Prostate gland (tissue), 2 donors: ENCODE data around the gene GPR3. TPM values are rescaled to one million over a fixed set of nuclear protein-coding genes. Genes with fewer than 3 reads are reported as not detected.

Experiments used
- DNase-seq: peaks from one replicate; pipeline ENCODE4 v3.0.0-alpha.2; 2019; ENCODE audit warnings: low spot score
- H3K27ac ChIP-seq, 2 donors: fragments of 200-600 bp; sonication (generic); 2 replicates each; pipeline ENCODE4 v1.5.1; 2017 to 2019
- H3K27me3 ChIP-seq: fragments of 200-600 bp; sonication (generic); replicated peaks from 2 replicates; pipeline ENCODE4 v1.5.1; 2019; ENCODE audit not compliant: insufficient read depth
- H3K36me3 ChIP-seq, 2 donors: fragments of 200-600 bp; sonication (generic); 1 replicate in 1 of 2; 2 replicates in 1 of 2; pipeline versions ENCODE4 v1.5.1 to v1.8.1; 2017 to 2019
- H3K4me1 ChIP-seq: fragments of 200-600 bp; sonication (generic); replicated peaks from 2 replicates; pipeline ENCODE4 v1.5.1; 2019
- H3K4me3 ChIP-seq, 2 donors: fragments of 200-600 bp; sonication (generic); 2 replicates each; pipeline ENCODE4 v1.5.1; 2017 to 2019
- H3K9me3 ChIP-seq: fragments of 200-600 bp; sonication (generic); 2 replicates; pipeline ENCODE4 v1.5.1; 2017
- POLR2A ChIP-seq: fragments of 450-650 bp; IDR thresholded peaks from one replicate; pipeline ENCODE4 v1.6.1; 2016; ENCODE audit warnings: antibody characterized with exemption, mild to moderate bottlenecking
- POLR2AphosphoS5 ChIP-seq: sonication (generic); formaldehyde crosslinking; IDR thresholded peaks from one replicate; pipeline ENCODE4 v1.6.1; 2017; ENCODE audit warnings: antibody characterized with exemption
- WGBS: methylation state at CpG from one replicate; pipeline ENCODE4 v1.1.5; 2018; 5-methylcytosine and 5-hydroxymethylcytosine counted together
- intact Hi-C: fragments of 100-400 bp; cut with DNase I; formaldehyde crosslinking; loops from one replicate; pipeline ENCODE4 v1.14.2; 2022
- total RNA-seq, 2 donors: library from RNA; depleted of rRNA; stranded (reverse); fragments of >200 nt; gene quantifications; one replicate each; pipeline ENCODE4 v1.1.0, GENCODE V29; 2016
- TF ChIP-seq, protein P1 (sequence below), 4 experiments: fragments of 200-600 bp in 2 of 4; fragments of 450-650 bp in 2 of 4; sonication (generic) in 2 of 4; IDR thresholded peaks; 1 replicate in 3 of 4; 2 replicates in 1 of 4; pipeline ENCODE4 v1.5.1; 2016 to 2019; ENCODE audit warnings: antibody characterized with exemption in 4 of 4, mild to moderate bottlenecking in 2 of 4, moderate library complexity in 2 of 4

GPR3 gene
- total RNA-seq, 2 donors from 2014 or later: 0.14 to 0.57 TPM

DNA sequence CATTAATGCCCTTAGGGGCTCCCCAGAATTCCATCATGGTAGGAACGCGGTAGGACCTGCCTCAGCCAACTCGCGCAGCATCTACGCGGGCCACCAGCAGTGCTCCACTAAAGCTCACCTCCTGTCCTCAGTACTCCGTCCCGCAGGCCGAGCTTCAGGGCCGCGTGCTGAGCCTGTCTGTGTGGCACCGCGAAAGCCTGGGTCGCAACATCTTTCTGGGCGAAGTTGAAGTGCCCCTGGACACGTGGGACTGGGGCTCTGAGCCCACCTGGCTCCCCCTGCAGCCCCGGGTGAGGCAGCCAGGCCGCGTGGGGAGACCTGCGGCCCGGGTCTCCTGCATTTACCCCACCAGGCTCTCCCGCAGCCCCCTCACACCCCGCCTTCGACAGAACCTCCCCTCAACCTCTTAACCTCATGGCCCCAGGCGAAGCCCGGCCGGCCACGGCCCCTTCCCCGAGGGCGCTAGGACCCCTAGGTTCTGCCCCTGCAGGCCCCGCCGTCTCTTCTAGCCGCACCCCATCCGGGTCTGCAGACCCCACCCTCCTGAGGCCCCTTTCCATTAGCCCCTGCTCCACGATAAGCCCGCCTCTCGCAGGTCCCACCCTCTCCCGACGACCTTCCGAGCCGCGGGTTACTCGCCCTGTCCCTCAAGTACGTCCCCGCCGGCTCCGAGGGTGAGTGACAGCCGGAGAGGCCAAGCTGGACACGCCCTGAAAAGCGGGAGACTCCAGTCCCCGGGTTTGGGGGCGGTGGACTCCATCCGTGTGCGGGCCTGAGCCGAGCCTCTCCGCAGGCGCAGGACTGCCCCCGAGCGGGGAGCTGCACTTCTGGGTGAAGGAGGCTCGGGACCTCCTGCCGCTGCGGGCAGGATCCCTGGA lies 41.5 kb upstream of the GPR3 start:
- Histone ChIP-seq H3K36me3 (peaks cover 0 to 6% of the 10 kb centered on the region in 2 donors), H3K27ac (peak overlapping the region in 1 of 2 donors; percentile 80), H3K9me3 (no peaks in the 10 kb centered on the region), H3K27me3 (no peaks in the 10 kb centered on the region), H3K4me1 (peaks cover 5% of the 10 kb centered on the region), H3K4me3 (no peak overlapping the region)
- 56% methylated on average over 51 of the region's 62 CpGs for WGBS
- no peak for DNase-seq
- intact Hi-C loops: loop anchor here (10.0 kb wide), 1 partner anchor 46 kb away; no protein-coding TSS in a partner anchor
- TF ChIP-seq, protein P1, sequence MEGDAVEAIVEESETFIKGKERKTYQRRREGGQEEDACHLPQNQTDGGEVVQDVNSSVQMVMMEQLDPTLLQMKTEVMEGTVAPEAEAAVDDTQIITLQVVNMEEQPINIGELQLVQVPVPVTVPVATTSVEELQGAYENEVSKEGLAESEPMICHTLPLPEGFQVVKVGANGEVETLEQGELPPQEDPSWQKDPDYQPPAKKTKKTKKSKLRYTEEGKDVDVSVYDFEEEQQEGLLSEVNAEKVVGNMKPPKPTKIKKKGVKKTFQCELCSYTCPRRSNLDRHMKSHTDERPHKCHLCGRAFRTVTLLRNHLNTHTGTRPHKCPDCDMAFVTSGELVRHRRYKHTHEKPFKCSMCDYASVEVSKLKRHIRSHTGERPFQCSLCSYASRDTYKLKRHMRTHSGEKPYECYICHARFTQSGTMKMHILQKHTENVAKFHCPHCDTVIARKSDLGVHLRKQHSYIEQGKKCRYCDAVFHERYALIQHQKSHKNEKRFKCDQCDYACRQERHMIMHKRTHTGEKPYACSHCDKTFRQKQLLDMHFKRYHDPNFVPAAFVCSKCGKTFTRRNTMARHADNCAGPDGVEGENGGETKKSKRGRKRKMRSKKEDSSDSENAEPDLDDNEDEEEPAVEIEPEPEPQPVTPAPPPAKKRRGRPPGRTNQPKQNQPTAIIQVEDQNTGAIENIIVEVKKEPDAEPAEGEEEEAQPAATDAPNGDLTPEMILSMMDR (IDR thresholded peaks at IDR 0.05): no peak
- no peak for TF ChIP-seq POLR2AphosphoS5

DNA sequence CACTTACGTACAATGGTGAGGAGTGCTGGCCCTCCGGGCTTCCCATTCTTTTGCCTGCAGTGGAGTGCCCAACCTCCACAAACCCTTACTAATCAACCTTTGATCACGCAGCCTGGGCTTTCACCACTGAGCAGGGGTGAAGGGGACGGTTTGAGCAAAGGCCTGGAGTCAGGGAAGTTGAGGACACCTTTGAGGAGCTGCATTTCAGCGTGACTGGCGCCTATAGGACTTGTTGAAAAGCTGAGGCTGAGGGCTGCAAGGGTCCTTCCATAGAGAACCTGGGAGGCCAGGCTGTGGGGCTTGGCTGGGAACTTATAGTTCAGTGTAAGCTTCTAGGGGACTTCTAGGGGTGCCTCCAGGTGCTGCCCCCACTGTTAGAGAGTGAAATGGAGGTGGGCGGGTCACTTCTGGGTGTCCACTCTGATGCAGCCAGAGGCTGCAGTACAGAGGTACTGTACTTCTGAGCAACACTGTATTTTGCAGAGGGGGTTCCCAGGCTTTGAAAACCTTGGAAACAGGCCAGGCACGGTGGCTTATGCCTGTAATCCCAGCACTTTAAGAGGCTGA lies 40.8 kb upstream of the GPR3 start:
- intact Hi-C loops: loop anchor here (10.0 kb wide), 1 partner anchor 47 kb away; no protein-coding TSS in a partner anchor
- TF ChIP-seq, protein P1 (IDR thresholded peaks at IDR 0.05): no peak
- TF ChIP-seq POLR2A (no peak), POLR2AphosphoS5 (no peak)
- H3K4me3 ChIP-seq: no peak overlapping the region
- H3K27ac ChIP-seq: no peak overlapping the region
- no peaks in the 10 kb centered on the region for H3K9me3 ChIP-seq
- WGBS: 63% methylated on average over 8 of the region's 8 CpGs
- H3K36me3 ChIP-seq: peaks cover 0 to 6% of the 10 kb centered on the region in 2 donors
- DNase-seq: no peak
- peaks cover 5% of the 10 kb centered on the region for H3K4me1 ChIP-seq
- H3K27me3 ChIP-seq: no peaks in the 10 kb centered on the region

DNA sequence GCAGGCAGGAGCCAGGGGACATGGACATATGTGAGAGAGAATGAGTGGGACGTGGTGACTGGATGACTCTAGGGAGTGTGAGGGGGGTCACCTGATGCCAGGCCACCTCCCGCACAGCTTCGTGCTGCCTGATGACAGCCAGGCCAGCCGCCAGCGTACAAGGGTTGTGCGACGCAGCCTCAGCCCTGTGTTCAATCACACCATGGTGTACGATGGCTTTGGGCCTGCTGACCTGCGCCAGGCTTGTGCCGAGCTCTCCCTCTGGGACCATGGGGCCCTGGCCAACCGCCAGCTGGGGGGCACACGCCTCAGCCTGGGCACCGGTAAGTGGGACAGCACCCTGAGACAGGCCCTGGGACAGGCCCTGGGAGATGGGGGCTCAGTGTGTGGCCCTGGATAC lies 39.3 kb upstream of the GPR3 start:
- 88% methylated on average over 11 of the region's 13 CpGs for WGBS
- Histone ChIP-seq H3K36me3 (peaks cover 0 to 6% of the 10 kb centered on the region in 2 donors), H3K27ac (no peak overlapping the region), H3K27me3 (no peaks in the 10 kb centered on the region), H3K4me1 (peaks cover 5% of the 10 kb centered on the region), H3K9me3 (no peaks in the 10 kb centered on the region), H3K4me3 (no peak overlapping the region)
- TF ChIP-seq, protein P1 (IDR thresholded peaks at IDR 0.05): no peak
- TF ChIP-seq POLR2AphosphoS5: no peak
- no peak for TF ChIP-seq POLR2A
- no peak for DNase-seq
- intact Hi-C loops: loop anchor here (10.0 kb wide), 1 partner anchor 48 kb away; no protein-coding TSS in a partner anchor

DNA sequence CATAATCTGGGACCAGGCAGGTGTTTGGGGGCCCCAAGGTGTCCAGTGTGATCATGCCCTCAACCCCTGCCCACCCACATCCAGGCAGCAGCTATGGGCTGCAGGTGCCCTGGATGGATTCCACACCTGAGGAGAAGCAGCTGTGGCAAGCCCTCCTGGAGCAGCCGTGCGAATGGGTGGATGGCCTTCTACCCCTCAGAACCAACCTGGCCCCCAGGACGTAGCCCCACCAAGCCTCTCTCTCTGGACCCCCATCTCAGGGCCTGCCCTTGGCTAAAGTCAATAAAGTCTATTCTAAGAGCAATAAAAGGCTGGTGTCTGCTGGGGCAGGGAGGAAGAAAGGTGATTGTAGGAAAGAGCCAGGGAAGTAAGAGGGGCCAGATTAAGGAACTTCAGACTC lies 38.8 kb upstream of the GPR3 start:
- H3K27me3 ChIP-seq: no peaks in the 10 kb centered on the region
- no peak overlapping the region for H3K27ac ChIP-seq
- H3K36me3 ChIP-seq: peaks cover 0 to 11% of the 10 kb centered on the region in 2 donors
- WGBS: 72% methylated on average over 3 of the region's 3 CpGs
- H3K9me3 ChIP-seq: no peaks in the 10 kb centered on the region
- peaks cover 5% of the 10 kb centered on the region for H3K4me1 ChIP-seq
- intact Hi-C loops: loop anchor here (10.0 kb wide), 1 partner anchor 49 kb away; no protein-coding TSS in a partner anchor
- no peak for DNase-seq
- TF ChIP-seq POLR2A (no peak), POLR2AphosphoS5 (no peak)
- TF ChIP-seq, protein P1 (IDR thresholded peaks at IDR 0.05): no peak
- H3K4me3 ChIP-seq: no peak overlapping the region
